GM08714 (cell line): Measurements from ENCODE around the gene MSL1.

Experiments
- H3K4me3 ChIP-seq: fragments of 200-500 bp; sonication (Bioruptor generic); 2 replicates; pipeline ENCODE4 v1.5.1; 2014; ENCODE audit warnings: mild to moderate bottlenecking, low read length, inconsistent platforms
- ZNF274 ChIP-seq: IDR thresholded peaks from 2 replicates; pipeline ENCODE4 v1.6.1; 2012; ENCODE audit warnings: mild to moderate bottlenecking, low read depth, low read length

Gene MSL1

DNA sequence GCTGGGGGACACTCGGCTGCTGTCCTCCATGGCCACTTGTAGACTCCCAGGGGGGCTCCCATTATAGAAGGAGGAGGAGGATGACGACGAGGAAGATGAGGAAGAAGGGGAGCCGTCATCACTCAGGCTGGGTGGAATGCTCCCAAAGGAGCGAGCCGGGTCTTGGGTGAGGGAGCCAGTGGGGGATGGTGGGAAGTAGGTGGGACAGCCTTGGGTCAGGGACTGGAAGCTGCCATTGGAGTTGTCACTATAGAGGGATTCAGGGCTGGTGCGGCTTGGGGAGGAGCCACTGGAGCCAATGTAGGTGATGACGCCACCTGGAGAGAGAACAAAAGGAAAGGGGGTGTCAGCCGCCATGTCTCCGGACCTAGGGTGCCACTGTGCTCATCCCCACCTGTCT is 24.7 kb upstream of the MSL1 start:
- TF ChIP-seq ZNF274: no peak
- H3K4me3 ChIP-seq: no peak overlapping the region

DNA sequence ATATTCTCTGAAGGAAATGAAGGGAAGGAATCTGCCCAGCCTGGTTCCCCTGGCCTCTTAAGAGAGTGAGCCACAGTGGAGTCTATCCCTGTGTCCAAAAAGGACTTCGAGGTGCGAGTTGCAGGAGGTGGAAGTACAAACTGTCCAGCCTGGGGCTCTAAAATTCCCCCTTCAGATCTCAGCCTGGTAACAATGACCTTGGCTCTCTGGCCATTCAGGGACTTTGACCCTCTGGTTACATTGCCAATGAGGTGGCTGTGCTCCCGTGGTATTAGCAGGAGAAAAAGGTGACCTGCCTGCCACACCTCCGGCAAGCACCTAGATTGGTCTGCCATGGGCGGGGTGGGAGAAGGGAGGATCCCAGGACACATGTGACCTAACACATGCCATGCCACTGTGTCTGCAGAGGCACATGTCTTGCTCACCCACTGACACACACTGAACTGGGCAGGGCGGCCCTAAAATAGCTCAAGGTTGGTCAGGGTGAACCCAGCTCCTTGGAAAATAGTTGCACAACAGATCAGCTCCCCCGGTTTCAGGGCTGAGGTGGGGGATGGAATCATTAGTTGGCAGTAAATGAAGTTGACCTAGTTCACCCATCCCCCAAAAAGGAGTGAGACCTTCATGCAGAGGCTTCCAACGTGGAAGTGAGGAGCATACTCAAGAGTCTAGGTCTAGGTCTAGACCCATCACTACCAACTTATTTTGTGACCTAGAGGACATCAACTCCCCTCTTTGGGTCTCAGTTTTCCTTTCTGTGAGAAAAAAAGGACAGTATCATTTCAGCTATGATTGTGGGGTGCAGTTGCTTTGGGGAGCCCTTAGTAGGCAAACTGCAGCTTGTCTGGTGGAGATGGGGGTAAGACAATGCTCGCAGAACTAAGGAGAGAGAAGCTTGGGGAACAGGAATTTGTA is 23.6 kb upstream of the MSL1 start:
- peak overlapping the region; percentile 20; the same call in 1 of the 2 replicates for H3K4me3 ChIP-seq
- no peak for TF ChIP-seq ZNF274

DNA sequence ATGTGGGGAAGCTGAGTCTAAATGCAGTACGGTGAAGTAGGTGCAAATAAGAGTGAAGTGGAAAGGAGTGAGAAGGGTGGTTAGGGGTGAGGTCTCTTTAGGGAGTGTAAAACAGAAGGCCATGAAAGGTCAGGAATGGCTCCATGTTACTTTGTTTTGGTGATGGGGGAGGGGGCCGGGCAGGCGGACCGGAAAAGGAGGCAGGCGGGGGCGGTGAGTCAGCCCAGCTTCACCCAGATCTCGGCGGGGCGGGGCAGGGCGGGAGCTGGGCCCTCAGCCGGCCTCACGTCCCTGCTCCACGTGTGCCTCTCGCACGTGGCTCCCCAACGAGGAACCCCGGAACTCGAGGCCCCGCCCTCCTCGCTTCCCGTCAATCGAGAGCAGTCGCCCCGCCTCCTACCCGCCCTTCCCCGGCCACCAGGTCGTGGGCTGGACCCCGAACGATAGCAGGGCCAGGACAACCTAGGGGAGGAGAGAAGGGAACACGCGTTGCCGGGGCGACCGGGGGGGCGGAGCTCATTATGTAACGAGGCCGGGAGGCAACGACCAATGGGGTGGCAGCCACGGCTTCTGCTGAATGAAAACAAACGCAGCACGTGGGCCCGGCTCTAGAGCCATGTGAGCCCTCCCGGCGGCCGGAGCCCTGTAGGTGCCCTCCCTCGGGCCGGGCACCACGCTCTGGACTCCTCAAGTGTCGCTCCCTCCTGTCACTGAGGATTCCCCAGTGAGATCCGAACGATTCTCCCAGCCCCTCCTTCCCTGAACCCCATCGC is 22.7 kb upstream of the MSL1 start:
- no peak for TF ChIP-seq ZNF274
- peak overlapping the region; percentile 63; the same call in 1 of the 2 replicates for H3K4me3 ChIP-seq

DNA sequence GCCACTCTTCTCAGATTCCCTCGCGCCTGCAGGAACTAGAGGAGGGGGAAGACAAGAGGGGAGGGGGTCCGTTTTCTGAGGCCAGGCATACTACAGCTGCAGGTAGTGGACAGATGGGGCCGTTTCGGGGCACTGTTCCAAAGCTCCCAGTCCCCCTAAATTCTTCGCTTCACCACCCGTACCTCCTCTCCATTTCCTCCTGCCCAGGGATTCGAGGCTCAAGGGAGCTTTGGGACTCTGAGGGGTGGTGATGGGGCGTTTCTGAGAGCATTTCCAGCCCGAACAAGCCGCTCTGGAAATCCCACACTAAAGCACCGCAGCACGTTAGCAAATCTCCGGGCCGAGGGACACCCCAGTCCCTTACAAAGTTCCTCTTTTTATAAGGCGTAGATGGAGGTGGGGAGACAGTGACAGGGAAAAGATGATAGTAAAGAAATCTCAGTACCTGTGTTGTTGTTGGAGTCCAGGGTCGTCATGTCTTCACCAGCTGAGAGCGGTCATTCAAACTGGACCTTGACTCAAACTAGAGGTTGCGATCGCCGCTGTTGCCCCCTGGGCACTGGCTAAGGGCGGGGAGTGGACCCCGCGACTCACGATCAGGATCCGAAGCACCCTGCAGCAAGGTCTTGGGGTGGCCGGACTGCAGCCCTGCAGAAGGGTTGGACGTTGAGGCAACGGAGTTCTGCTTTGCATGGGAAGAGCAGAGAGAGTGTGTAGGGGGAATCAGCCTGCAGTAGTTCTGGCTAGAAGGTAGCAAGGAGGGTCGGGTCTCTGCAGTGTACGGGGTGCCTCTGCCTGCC is 22.0 kb upstream of the MSL1 start:
- no peak for TF ChIP-seq ZNF274
- peak overlapping the region; percentile 63 for H3K4me3 ChIP-seq

DNA sequence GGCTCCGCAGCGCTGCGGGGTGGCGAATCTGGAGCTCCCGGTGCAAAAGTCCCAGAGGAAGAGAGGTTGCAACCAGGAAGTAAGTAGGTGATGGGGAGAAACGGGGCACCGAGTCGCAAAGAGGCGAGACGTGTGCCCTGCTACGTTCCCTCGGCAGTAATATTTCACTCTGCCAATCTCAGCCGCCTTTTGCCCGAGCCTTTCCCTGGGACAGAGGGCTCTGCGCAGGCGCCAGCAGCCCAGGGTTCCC is 21.4 kb upstream of the MSL1 start, which contains the start of gene NR1D1:
NR1D1 (minus strand) TSS at position 171 of the 250 bp plus-strand sequence. CDS start 495 bp downstream, outside the sequence.
- no peak for TF ChIP-seq ZNF274
- H3K4me3 ChIP-seq: peak within 1 kb of the TSS; percentile 63

DNA sequence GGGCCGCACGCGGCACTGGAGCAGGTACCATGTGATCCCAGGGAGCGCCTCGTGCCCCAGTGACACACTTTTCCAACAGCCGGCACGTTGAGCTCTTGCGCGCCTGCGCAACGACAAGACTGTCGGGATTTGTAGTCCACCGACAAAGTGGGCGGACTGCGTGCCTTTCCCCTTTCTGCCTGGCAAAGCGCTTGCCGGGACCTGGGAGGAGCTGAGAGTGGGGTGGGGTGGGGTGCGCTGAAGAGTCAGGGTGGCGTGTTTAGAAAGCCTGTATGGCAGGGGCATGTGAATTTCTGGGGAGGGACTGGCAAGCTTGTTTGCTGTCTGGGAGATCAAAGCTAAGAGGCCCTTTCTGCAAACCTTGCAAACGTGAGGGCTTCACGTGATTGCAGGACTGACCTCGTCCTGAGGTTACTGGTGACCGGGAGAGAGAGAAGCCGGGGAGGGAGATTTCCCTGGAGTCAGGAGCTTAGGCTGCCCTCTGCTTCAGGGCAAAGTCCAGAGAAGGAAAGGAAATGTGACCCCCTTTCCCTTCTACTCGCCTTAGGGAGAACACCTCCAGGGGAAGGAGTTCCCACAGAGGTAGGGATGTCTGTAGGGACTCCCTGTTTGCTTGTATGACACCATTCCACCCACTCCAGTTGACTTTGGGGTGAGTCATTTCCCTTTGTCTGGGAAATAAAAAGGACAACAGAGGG is 21.0 kb upstream of the MSL1 start:
- no peak for TF ChIP-seq ZNF274
- H3K4me3 ChIP-seq: peak overlapping the region; percentile 63; the same call in 1 of the 2 replicates

DNA sequence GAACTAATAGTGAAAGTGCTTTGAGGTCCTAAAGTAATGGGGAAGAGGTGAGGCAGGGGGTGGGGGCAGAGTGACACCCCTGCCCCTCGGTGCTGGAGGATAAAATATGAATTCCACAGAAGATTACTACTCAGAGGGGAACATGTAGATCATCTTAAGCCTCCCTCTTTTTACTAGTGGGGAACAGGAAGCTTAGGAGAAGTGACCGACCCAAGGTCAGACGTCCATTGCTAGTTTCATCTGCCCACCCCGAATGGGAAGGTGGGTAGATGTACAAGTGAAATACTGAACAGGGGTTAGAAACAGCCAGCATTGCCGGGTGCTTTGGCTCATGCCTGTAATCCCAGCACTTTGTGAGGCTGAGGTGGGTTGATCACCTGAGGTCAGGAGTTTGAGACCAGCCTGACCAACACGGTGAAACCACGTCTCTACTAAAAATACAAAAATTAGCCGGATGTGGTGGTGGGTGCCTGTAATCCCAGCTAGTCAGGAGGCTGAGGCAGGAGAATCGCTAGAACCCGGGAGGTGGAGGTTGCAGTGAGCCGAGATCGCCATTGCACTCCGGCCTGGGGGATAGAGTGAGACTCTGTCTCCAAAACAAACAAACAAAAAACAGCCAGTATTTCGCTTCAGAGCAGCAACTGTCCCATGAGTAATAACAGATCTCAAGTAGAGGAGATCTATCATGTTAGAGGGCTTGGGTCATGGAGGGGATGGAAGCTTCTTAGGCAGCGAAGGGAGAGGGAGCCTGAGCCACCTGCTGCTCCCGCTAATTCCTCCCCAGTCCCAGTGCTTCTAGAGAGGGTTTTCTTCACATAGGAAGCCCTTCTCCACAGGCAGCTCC is 20.2 kb upstream of the MSL1 start:
- TF ChIP-seq ZNF274: no peak
- no peak overlapping the region; the same call in 1 of the 2 replicates for H3K4me3 ChIP-seq

DNA sequence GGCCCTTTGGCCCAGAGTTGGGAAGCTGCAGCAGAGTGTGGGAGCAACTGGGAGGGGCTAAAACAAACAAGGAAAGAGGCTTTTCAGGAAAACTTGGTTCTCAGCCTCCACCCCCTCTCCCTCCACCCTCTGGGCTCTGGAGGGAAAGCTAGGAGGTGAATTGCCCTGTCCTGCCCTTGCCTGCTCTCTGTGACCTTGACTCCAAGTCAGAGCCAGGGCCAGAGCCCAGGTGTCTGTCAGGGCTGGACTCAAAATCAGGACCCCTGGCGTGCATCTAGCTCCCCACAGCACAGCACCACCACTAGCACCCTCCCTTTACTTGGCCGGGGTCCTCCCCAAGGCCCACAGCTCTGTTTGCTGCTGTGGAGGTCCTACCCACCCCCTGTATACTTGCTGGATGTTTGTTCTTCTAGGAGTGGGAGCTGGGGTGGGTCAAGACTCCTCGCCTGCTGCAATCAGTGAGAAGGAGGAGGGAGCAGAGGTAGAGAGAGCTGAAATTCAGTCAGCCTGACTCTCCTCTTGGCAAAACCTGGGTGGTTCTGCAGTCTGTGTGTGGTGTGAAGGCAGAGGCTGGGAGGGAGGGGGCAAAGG is 18.6 kb upstream of the MSL1 start:
- TF ChIP-seq ZNF274: no peak
- no peak overlapping the region for H3K4me3 ChIP-seq

DNA sequence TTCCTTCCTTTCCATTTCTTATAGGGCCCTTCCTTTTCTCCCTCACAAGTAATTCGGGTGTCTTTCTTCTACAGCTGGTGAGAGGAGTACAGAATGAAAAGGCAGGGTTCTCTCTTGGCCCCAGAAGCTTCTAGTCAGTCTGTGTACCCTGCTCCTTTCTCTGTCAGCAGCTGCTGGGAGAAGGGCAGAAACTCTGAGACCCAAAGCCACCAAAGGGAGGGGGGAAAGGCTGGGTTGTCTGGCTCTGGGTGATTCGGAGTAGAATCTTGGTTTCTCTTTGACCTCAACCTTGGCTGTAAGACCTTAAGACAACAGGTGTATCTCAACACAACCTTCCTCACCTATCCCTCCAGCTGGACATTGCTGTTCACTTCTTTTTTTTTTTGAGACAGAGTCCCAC is 18.1 kb upstream of the MSL1 start:
- TF ChIP-seq ZNF274: no peak
- no peak overlapping the region for H3K4me3 ChIP-seq

DNA sequence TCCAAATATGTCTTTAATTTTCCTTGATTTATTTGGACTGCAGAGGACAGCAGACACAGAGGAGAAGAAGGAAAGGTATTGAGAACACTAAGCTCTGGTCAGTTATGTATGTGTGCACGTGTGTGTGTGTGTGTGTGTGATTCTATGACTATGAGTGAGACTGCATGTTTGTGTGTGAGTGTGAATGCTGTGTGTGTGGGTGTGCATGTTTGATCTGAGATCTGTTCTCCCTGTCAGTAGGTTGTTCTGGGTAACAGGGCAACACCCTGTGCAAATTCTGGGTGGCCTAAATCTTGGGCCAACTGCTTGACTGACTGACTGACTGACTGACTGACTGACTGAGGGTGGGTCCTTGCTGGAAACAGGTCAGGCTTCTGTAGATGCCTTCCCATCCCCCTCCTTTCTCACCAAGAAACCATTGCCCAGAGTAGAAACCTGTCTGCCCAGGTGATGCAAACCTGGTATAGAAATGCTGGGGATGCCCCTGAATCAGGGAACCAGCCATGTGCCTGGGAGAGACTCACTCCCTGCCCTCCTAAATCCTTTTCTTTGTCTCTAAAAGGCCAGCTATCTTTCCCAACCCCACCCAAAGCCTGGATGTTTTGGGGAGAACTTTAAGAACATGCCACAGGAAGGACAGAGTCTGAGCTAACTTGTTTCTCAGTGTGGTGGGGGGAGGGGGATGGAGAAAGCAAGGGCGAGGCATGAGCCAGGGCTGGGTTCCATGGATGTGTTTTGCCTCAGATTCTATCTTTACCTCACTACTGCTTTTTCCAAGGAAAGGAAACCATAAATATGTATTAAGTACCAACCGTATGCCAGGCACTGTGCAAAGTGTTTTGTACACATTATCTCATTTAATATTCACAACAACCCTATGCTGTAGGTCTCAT is 16.9 kb upstream of the MSL1 start:
- no peak for TF ChIP-seq ZNF274

DNA sequence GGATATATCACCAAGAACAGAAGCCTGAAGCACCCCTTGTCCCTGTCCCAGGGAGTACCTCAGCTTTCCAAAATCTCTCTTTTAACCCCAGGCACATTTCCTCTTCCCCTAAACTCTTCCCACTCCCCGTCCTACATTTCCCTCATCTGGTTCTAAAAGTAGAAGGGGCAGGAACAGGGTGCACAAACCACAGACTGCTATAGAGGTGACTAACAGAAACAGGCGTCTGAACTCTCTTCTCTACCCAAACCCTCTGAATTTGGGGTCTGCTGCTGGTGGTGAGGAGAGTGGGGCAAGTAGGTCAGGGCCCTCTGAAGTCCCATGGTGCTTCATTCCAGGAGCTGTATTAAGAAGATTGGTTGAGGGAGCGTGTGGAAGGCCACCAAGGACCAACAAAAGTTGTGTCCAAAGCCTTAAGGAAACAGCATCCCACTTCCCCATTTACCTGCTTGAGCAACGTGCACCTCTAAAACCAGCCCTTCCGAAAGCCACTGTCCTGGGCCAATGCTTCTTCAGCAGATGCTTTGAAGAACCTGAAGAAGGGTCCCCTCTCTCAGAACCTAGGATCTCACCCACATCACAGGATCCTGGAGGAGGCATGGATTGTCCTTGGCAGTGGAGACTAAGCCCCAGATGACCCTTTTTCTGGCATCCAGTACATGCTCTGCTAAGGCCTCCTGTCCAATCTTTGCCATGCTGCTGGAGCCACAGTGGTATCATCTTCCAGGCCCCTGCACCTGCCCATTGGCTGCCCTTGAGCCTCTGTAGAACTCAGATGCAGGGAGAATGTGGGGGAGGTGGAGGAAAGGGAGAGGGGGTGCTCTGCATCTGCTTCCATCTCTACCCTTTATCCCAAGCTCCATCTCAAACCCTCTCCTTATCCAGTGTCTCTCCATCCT is 15.7 kb upstream of the MSL1 start:
- TF ChIP-seq ZNF274: no peak
- H3K4me3 ChIP-seq: no peak overlapping the region

More for the DNA sequence above, 16.9 kb upstream of the MSL1 start:
- no peak overlapping the region for H3K4me3 ChIP-seq
